ENCODE measurements around the gene CACNA1D.

CACNA1D gene

DNA sequence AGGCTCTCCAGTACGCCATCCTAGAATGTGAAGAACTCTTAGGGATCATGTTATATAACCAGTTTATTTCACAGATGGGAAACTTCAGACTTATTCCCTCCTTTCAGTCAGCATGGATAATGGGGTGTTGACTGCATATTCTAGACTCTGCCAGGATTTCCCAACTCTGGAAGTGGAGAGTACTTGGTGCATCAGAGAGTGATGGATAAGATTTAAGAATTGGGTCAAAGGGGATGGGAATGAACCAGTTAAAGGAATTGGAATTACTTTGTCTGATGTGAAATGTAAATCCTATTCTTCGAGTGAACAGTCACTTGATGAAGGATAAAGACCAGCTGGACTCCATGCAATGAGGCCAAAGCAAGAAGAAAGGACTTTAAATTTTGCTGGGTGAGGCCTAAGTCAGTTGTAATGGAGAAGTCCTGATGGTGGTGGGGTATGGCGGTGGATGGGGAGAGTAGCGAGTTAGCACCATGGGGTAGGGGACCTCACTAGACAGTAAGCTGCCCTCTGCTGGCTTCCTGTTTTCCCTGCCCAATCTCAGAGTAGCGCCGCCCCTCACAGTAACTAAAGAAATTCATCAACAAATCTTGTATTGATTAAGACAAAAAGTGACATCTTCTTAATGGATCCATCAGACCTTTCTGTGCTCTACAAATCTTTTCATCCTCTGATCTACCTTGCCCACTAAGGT is 7.3 kb upstream of the CACNA1D start:
- Histone ChIP-seq H3K4me1 (ENCODE audit: insufficient read depth, low read length) (no peaks in the 10 kb centered on the region), H3K9ac (ENCODE audit: low read depth, low read length) (no peak overlapping the region), H3K9me3 (ENCODE audit: control insufficient read depth, insufficient read depth, low read length) (no peaks in the 10 kb centered on the region), H3K36me3 (ENCODE audit: insufficient read depth, low read length) (no peaks in the 10 kb centered on the region)

DNA sequence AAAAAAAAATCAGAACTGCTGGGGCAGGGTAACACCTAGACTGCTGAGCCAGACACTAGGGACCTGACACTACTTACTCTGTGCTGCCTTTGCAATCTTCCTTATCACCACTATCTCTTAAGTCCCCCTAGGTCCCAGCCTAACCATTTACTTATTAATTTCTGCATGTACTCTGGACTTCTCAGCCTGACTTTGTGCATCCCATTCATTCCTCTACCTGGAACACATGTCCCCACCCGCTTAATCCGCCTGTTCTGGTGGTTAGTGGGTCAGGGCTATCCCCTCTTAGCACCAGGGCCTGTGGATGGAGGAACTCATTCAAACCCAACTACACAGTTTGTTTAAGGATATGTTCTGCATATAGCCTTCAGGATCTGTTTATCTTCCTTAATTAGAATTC is 5.0 kb upstream of the CACNA1D start:
- Histone ChIP-seq H3K9ac (ENCODE audit: low read depth, low read length) (no peak overlapping the region), H3K9me3 (ENCODE audit: control insufficient read depth, insufficient read depth, low read length) (no peaks in the 10 kb centered on the region), H3K4me1 (ENCODE audit: insufficient read depth, low read length) (no peaks in the 10 kb centered on the region), H3K36me3 (ENCODE audit: insufficient read depth, low read length) (no peaks in the 10 kb centered on the region)

DNA sequence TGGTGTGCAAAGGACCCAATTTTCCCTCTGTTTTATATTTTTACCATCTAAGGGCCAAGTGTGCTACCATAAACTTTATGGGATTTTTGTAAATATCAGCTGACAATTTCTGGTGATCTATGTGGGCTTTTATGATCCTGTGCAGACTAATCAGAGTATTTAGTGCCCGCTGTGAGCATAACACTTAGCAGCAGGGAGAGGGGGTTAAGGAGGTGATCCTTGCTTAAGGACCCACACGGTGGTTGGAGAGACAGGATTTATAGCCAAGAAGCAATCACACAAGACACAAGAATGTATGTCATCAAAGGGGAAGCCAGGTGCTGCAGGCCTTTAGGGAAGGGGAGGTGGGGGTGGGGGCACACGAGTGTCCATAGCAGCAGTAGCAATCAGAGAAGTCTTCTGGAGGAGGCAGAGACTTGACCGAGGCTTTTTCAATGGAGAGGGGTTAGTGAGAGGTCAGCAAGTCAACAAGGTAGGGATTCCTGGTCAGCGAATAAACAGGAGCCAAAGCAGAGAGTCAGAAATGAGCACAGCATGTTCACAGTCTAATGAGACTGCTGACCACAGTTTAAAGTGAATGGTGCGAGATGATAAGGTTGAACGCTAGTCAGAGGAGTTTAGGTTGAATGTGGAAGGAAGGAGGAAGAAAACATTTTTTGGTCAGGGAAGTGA is 4.5 kb upstream of the CACNA1D start:
- Histone ChIP-seq H3K4me1 (ENCODE audit: insufficient read depth, low read length) (no peaks in the 10 kb centered on the region), H3K36me3 (ENCODE audit: insufficient read depth, low read length) (no peaks in the 10 kb centered on the region), H3K9me3 (ENCODE audit: control insufficient read depth, insufficient read depth, low read length) (no peaks in the 10 kb centered on the region), H3K9ac (ENCODE audit: low read depth, low read length) (no peak overlapping the region)

DNA sequence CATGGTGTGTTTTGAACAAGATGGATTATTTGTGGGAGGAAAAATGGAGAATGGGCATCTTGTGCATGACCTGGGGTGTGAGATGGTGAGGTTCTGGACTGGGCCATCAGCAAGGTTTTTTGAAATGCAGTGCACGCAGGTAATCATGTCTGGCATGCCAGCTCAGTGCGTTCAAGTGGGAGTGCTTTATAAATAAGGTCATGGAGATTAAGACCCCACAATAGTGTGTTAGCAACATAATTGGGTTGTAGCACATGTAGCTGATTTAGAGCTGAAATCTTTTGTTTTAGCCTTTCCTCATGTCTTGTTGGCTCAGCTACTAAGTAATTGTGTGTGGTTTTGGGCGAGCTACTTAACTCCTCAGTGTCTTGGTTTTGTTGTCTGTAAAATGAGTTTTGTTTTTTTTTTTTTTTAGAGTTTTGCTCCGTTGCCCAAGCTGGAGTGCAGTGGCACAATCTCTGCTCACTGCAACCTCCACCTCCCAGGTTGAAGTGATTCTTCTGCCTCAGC is 3.9 kb upstream of the CACNA1D start:
- H3K36me3 ChIP-seq (ENCODE audit: insufficient read depth, low read length): no peaks in the 10 kb centered on the region
- H3K9me3 ChIP-seq (ENCODE audit: control insufficient read depth, insufficient read depth, low read length): no peaks in the 10 kb centered on the region
- H3K4me1 ChIP-seq (ENCODE audit: insufficient read depth, low read length): no peaks in the 10 kb centered on the region
- no peak overlapping the region for H3K9ac ChIP-seq (ENCODE audit: low read depth, low read length)

- H3K9ac ChIP-seq (ENCODE audit: low read depth, low read length): no peak overlapping the region
- H3K36me3 ChIP-seq (ENCODE audit: insufficient read depth, low read length): no peaks in the 10 kb centered on the region
- 0 out of 2 replicates have a peak, but pooled peaks cover 2% of the 10 kb centered on the region for H3K4me1 ChIP-seq (ENCODE audit: insufficient read depth, low read length)
- H3K9me3 ChIP-seq (ENCODE audit: control insufficient read depth, insufficient read depth, low read length): no peaks in the 10 kb centered on the region
Measured at GRCh38 chr3:53491276-53491675, 3.1 kb upstream of the CACNA1D start.

GRCh38 chr3:53493595-53493962 is 832 bp upstream of the CACNA1D start:
- Histone ChIP-seq H3K36me3 (ENCODE audit: insufficient read depth, low read length) (no peaks in the 10 kb centered on the region), H3K9ac (ENCODE audit: low read depth, low read length) (peak overlapping the region; percentile 61; the same call in 1 of the 2 replicates)

GRCh38 chr3:53495146-53495519 is 722 bp downstream of the CACNA1D start:
- H3K4me1 ChIP-seq (ENCODE audit: insufficient read depth, low read length): 0 out of 2 replicates have a peak, but pooled peaks cover 8% of the 10 kb centered on the region
- no peaks in the 10 kb centered on the region for H3K36me3 ChIP-seq (ENCODE audit: insufficient read depth, low read length)
- no peaks in the 10 kb centered on the region for H3K9me3 ChIP-seq (ENCODE audit: control insufficient read depth, insufficient read depth, low read length)
- H3K9ac ChIP-seq (ENCODE audit: low read depth, low read length): peak overlapping the region; percentile 53; the same call in 1 of the 2 replicates

More at GRCh38 chr3:53493595-53493962, 832 bp upstream of the CACNA1D start:
- no peaks in the 10 kb centered on the region for H3K9me3 ChIP-seq (ENCODE audit: control insufficient read depth, insufficient read depth, low read length)
- H3K4me1 ChIP-seq (ENCODE audit: insufficient read depth, low read length): 0 out of 2 replicates have a peak, but pooled peaks cover 5% of the 10 kb centered on the region

- Histone ChIP-seq H3K9ac (ENCODE audit: low read depth, low read length) (peak overlapping the region; percentile 53; the same call in 1 of the 2 replicates), H3K4me1 (ENCODE audit: insufficient read depth, low read length) (0 out of 2 replicates have a peak, but pooled peaks cover 8% of the 10 kb centered on the region), H3K36me3 (ENCODE audit: insufficient read depth, low read length) (no peaks in the 10 kb centered on the region), H3K9me3 (ENCODE audit: control insufficient read depth, insufficient read depth, low read length) (no peaks in the 10 kb centered on the region)
Measured at GRCh38 chr3:53495520-53496391, 1.3 kb downstream of the CACNA1D start.

- H3K4me1 ChIP-seq (ENCODE audit: insufficient read depth, low read length): 0 out of 2 replicates have a peak, but pooled peaks cover 8% of the 10 kb centered on the region
- peak overlapping the region; percentile 53; the same call in 1 of the 2 replicates for H3K9ac ChIP-seq (ENCODE audit: low read depth, low read length)
- no peaks in the 10 kb centered on the region for H3K9me3 ChIP-seq (ENCODE audit: control insufficient read depth, insufficient read depth, low read length)
- no peaks in the 10 kb centered on the region for H3K36me3 ChIP-seq (ENCODE audit: insufficient read depth, low read length)
Measured at GRCh38 chr3:53496392-53496670, 1.9 kb downstream of the CACNA1D start.

DNA sequence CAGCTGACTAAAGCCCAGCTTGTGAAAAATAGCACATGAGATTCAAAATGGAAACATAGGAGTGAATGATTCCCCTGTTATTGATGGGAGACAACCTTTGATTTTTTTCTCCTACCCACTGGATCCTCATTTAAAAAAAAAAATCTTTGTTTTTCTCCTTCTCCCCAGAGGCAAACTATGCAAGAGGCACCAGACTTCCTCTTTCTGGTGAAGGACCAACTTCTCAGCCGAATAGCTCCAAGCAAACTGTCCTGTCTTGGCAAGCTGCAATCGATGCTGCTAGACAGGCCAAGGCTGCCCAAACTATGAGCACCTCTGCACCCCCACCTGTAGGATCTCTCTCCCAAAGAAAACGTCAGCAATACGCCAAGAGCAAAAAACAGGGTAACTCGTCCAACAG is 2.6 kb downstream of the CACNA1D start:
- Histone ChIP-seq H3K4me1 (ENCODE audit: insufficient read depth, low read length) (0 out of 2 replicates have a peak, but pooled peaks cover 8% of the 10 kb centered on the region), H3K36me3 (ENCODE audit: insufficient read depth, low read length) (no peaks in the 10 kb centered on the region), H3K9me3 (ENCODE audit: control insufficient read depth, insufficient read depth, low read length) (no peaks in the 10 kb centered on the region), H3K9ac (ENCODE audit: low read depth, low read length) (no peak overlapping the region)

DNA sequence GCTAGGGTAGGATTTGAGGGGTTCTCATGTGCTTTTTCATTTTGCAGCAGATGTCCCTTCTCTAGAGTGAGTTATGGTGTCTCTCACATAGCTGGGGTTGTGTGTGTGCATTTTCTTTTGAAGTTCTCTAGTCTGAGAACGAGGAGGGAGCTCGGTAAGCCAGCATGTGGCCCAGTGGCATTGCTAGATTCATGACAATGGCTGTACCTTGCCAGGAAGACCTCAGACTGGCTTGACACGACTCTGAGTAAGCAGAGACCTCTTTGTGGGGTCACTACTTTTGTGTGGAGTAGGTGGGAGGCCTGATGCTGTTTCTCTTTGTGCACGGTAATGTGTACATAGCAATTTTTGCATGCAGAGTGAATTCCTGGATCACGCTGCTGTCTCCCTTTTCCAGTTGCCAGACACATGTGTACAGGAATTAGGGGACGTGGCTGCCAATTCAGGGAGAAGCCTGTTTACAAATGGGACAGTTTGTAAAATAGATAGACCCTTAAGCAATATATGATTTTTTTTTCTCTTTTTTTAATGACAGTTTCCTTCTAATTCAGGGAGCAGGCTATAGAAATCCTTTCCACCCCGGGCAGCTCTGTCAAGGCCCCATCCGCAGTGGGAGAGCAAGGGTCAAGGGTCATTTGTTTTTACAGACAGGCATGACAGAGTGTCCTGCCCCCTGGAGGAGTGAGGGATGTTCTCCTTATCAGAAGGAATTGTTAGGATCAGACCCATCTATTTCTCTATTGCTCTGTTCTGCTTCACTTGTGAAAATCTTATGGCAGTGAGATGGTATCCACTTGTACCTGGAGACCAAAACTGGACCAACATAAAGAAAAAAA is 4.6 kb downstream of the CACNA1D start:
- Histone ChIP-seq H3K36me3 (ENCODE audit: insufficient read depth, low read length) (no peaks in the 10 kb centered on the region), H3K9ac (ENCODE audit: low read depth, low read length) (no peak overlapping the region), H3K9me3 (ENCODE audit: control insufficient read depth, insufficient read depth, low read length) (no peaks in the 10 kb centered on the region), H3K4me1 (ENCODE audit: insufficient read depth, low read length) (0 out of 2 replicates have a peak, but pooled peaks cover 8% of the 10 kb centered on the region)

- no peaks in the 10 kb centered on the region for H3K9me3 ChIP-seq (ENCODE audit: control insufficient read depth, insufficient read depth, low read length)
- no peak overlapping the region for H3K9ac ChIP-seq (ENCODE audit: low read depth, low read length)
- H3K4me1 ChIP-seq (ENCODE audit: insufficient read depth, low read length): 0 out of 2 replicates have a peak, but pooled peaks cover 8% of the 10 kb centered on the region
Measured at GRCh38 chr3:53500165-53500777, 5.9 kb downstream of the CACNA1D start.

DNA sequence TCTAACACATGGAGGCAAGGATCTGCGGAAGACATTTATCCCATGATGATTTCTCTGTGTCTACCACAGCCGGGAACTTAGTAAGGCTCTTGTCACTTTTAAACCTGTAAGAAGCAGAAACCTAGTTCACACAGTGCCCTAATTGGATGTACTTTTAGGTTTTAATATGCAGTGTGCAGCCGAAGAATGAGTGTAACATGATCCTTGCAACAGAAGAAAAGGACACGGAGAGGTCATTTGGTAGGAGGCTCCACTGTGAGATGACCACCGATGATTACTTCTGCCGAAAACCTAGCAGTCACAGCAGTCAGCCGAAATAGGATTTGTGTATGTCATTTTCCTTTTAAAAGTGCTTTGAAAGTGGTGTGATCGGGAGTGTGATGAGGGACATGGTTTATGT is 6.8 kb downstream of the CACNA1D start:
- Histone ChIP-seq H3K9me3 (ENCODE audit: control insufficient read depth, insufficient read depth, low read length) (no peaks in the 10 kb centered on the region), H3K36me3 (ENCODE audit: insufficient read depth, low read length) (no peaks in the 10 kb centered on the region), H3K4me1 (ENCODE audit: insufficient read depth, low read length) (0 out of 2 replicates have a peak, but pooled peaks cover 7% of the 10 kb centered on the region), H3K9ac (ENCODE audit: low read depth, low read length) (no peak overlapping the region)

More at GRCh38 chr3:53500165-53500777, 5.9 kb downstream of the CACNA1D start:
- H3K36me3 ChIP-seq (ENCODE audit: insufficient read depth, low read length): no peaks in the 10 kb centered on the region

All from ES-I3 (cell line).